GM21825 (cell line): ENCODE data around the gene PIGH.
A peak's percentile ranks its signal among the peaks of the same experiment; 100 is the strongest.

Experiments
- ATAC-seq: cut with Tn5 transposase; IDR thresholded peaks from one replicate; pipeline ENCODE4 v1.9.1; 2021; ENCODE audit warnings: mild to moderate bottlenecking, moderate library complexity; ENCODE audit not compliant: unreplicated experiment

The PIGH gene

DNA sequence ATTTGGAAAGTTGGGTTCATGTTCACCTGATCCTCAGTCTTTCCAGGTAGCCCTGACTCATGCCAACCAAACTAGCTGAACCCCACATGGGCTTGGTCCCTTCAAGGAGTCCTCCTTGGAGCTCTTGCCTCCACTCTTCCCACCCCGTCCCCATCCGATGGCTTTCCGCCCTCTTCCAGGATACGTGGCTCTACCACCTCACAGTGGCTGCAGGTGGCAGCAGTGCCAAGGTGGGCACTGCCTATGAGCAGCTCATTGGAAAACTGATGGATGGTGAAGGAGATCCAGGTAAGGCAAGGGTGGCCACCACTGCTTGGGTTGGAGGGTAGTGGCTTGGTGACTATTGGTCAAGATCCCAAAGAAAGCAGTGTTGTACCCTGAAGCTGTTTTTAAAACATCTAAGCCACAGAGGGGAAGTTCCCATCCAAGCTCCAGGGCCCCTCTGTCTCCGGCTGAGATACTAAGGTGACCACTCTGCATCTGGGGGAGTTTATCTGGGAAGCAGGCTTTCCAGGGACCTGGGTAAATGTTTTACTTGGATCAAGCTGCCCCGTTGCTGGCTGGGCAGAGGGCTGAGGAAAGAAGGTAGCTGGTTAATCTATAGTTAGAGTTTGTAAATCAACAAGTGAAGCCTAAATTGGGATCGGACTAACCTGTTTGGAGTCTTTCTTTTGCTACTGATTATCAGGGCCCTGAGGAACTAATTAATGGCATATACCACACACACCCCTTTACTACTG is 23.7 kb downstream of the PIGH start:
- ATAC-seq, result no peak

DNA sequence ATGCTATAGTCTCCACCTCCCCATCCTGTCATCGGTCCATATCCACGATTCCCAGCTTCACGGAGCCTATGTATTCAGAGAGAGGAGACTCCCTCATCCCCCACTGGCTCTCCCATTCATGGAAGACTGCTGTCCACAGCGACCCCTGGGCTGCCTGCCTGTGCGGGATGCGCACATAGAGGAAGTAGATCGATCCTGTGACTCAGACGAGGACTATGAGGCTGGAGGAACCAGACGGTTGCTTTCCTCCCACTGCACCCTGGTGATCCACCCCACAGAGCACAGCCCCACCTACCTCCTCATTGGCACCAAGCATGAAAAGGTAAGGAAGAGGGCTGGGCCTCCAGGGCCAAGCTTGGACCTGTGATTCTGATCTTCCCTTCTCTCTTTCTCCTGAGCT is 24.4 kb downstream of the PIGH start:
- ATAC-seq, result no peak

DNA sequence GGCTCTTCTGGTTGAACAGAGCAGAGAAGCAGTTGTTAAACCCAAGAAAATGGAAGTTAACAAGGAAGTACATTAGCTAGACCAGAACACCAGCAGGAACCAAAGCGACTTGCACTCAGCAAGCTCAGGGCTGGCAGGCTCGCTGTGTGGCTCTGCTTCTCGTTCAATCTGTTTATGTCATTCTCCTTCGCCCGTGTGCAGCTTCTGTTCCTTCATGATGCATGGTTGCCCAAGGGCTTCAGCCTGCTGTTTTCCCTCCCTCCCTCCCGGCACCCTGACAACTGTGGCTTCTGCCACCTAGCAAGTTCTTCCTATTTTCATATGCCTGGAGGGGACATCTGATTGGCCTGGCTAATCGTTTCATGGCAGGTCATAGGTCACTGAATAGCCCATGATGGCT is 25.3 kb downstream of the PIGH start:
- ATAC-seq, result no peak

DNA sequence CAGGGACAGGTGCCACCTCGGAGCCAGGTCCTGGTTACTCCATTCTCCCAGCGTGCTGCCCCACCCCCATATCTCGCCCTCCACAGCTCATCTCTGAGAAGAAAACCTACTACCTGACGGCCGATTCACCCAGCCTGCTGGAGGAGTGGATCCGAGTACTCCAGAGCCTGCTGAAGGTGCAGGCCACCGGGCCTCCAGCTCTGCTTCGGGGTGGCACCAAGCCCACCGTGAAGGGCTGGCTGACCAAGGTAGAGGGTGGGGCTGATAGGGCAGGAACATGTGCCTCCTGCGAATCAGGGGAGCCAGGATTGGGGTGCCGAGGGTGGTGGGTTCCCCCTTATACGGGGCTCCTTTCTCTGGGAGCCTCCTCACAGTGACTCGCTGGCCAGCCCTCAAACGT is 25.9 kb downstream of the PIGH start:
- ATAC-seq, result no peak

DNA sequence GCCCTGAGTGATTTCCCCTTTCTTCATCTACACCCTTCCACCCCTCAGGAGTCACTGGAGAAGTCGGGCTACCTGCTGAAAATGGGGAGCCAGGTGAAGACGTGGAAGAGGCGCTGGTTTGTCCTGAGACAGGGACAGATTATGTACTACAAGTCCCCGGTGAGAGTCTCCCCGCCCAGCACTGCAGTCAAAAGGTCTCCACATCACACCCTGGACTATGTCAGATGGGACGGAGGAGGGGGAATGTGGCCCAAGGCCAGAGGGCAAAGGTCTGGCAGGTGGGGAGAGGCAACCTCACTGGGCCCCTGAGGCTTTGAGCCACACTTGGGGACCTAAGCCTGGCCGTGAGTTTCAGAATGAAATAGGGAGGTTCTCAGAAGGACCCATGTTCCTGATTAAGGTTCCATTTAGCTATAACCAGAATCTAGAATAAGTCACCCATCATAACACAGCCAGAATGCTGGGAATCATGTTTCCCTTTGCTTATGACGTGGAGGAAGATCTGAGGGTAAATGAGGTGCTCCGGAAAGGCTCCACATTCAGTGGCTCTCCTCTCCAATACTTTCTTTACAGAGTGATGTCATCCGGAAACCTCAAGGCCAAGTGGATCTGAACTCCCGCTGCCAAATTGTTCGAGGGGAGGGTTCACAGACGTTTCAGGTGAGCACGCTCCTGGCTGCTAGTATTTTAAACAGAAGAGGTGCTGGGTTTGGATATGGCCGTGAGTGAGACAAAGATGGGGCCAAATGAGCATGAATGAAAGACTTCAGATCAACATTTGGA is 26.6 kb downstream of the PIGH start:
- ATAC-seq, result no peak

DNA sequence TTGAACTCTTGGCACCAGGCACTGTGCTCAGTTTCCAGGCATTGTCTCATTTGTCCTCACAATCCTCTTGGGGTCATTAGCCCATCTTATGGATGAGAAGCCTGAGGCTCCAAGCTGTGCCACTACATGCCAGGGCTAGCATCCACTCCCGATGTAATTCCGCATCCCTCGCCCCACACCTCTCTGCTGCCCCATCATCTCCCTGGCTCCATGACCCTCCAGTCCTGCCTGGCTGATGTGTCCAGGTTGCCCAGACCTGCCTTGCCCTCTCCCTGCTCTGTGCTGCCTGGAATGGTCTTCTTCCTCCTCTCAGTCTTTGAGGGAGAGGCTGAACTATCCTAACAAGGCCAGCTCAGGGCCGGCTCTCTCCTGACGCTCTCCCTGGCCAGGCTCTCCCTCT is 27.5 kb downstream of the PIGH start:
- ATAC-seq, result no peak

DNA sequence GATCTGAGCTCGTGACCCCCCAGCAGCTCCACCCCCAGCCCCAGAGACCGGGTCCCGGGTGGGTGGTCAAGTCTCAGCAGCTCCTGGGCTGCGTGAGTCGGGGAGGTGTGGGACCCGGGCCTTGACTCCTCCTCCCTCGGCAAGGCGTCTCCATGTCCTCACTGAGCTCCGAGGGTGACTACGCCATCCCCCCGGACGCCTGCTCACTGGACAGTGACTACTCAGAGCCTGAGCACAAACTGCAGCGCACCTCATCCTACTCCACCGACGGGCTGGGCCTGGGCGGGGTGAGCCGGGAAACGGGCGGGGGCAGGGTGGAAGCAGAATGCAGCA is 28.1 kb downstream of the PIGH start:
- no peak for ATAC-seq

DNA sequence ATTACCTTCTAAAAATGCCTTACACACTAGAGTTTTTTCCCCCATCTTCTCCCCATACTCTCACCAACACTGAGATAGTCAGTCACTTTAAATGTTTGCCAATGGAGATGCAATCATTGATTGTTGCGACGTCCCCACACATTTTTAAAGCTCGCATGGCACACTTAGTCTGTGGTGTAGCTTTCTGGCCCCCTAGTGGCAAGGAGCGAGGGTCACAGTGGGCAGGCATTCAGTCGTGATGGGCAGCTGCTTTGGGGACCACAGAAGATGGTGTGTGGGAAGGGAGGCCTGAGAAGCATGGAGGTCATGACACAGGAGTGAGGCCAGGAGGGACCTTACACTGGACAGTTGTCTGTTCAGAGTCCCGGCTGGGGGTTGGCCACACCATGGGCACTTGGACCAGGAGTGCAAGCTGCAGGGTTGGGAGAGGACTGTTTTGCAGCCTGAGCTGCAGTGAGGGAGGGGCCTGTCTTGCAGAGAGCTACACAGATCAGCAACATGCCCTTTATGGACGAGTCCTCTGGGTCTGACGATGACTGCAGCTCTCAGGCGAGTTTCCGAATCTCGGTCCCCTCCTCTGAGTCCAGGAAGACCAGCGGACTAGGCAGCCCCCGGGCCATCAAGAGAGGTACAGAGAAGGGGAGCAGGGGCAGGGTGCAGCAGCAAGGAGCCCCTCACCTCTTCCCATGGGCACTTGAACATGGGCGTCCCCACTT is 28.6 kb downstream of the PIGH start:
- peak; percentile 54 for ATAC-seq

DNA sequence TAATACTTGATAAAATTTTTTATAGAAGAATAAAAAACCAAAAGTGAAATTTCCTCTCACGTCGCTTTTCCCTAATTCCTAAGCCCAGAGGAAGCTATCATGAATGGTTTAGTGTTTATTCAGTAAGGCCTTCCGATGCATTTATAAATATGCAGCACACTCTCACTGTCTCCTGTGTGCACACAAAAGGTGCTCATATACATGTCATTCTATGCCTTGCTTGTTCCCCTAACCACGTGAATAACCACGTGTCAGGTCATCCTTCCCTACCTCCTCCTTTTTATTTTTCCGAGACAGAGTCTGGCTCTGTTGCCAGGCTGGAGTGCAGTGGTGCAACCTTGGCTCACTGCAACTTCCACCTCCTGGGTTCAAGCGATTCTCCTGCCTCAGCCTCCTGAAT is 29.6 kb downstream of the PIGH start:
- no peak for ATAC-seq

DNA sequence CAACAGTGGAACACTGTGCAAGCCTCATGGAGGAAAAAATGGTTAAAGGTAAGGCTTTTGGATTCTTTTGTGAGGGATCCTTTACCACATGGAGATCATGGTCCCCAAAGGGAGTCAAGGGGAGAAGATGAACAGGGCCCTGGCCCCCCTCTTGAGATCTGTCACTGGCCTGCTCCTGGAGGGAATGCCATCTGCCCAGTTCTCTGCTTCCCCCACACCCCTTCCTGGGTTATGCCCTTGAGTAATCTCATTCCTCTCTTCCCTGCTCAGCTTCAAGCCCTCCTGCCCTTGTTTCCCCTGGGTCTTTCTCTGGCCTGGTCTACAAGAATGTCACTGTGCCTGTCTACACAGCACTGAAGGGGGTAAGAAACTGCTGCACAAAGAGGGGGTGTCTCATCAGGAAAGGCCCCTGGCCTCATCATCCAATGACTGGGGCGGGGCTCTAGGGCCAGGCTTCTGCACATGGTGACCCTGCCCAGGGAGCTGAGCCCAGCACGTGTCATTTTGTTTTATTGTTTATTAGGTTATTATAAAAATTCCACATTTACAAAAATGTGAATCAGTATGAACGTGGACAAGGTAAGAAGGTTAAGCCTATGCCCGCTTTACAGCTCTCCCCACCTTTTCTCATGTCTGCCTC is 30.3 kb downstream of the PIGH start:
- no peak for ATAC-seq

DNA sequence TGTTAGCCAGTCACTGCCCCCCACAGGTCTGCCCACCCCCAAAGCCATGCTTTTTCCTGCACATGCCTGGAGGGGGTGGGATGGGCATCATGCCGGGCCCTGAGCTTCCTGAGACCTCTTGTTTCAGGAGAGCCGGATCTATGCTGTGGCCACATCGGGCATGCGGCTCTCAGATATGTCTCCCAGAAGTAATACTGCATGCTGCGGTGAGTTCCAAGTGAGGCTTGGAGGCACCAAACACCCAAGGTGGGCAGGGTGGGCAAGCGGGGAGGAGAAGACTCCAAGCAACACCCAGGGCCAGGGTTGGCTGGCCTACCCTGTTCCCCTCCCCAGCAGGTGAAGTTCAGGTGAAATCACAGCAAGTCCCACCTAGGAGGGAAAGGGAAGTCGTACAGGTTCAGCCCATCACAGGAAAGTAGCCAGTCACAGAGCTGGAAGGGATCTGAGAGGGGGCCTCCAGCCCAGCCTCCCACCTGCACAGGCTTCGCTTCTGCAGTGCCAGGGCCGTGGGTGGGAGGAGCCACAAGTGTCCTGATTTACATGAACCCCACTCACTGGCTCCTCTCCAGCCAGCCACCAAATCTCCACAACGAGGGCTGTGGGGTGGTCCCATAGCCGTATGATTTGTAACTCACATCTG is 30.9 kb downstream of the PIGH start:
- ATAC-seq, result no peak

DNA sequence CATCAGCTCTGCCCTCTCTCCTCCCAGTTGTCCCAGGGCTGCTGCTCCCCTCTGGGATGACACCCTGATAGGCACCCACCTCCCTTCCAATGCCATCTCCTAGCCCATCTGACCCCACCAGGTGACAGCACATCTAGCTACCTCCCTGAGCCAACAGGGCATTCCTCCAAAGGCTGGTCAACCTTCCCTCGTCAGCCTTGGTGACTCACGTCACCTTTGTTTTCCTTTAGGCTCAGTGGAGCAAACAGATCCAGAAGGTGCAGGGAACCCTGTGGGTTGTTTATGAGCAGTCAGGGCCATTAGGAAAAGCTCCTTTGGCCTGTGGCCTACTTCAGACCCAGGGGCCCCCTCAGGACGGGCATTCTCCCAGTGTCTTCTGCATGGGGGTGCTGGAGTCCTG is 32.4 kb downstream of the PIGH start:
- ATAC-seq, result no peak

DNA sequence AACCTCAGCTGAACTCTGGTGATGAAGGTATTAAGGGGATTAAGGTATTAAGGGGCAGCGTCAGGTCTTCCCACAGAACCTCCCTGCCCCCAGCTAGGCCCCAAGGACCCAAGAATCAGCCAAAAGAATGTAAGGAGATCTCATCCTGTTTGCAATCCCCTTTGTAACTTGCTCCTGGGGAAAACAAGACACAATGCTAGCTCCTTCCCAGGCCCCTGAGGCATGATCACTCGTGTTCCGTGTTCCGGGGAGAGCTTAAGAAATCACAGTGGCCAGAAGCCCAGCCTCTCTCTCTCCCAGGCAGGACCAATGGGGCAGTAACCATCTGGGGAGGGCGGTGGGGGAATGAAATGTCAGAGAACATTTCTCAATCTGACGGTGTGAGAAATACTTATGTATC is 33.2 kb downstream of the PIGH start:
- no peak for ATAC-seq

DNA sequence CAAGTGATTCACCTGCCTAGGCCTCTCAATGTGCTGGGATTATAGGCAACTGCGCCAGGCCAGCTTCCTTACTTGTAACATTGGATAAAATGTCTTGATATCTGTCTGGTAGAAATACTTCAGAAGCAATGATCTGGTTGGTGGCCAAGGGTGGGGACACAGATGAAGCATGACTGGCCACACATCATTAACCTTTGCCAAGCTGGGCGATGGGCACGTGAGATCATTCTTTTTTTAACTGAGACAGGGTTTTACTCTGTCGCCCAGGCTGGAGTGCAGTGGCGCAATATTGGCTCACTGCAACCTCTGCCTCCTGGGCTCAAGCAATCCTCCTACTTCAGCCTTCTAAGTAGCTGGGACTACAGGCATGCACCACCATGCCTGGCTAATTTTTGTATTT is 35.8 kb downstream of the PIGH start:
- ATAC-seq, result no peak

DNA sequence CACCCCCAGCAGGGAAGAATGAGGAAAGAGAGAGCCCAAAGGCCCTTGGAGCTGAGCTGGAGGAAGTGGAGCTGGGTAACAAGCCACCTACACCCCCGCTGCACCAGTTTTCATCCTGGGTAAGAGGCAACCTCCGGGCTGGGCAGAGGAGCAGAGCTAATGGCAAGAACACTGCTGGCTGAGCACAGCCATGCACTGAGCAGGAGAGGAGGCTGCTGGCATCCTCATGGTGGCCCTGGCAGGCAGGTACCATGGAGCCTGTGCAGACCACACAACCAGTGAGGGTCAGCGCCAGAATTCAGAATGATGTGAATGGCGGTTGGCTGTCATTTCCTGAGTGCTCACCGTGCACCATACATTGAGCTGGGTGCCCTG is 37.3 kb downstream of the PIGH start:
- ATAC-seq, result no peak

DNA sequence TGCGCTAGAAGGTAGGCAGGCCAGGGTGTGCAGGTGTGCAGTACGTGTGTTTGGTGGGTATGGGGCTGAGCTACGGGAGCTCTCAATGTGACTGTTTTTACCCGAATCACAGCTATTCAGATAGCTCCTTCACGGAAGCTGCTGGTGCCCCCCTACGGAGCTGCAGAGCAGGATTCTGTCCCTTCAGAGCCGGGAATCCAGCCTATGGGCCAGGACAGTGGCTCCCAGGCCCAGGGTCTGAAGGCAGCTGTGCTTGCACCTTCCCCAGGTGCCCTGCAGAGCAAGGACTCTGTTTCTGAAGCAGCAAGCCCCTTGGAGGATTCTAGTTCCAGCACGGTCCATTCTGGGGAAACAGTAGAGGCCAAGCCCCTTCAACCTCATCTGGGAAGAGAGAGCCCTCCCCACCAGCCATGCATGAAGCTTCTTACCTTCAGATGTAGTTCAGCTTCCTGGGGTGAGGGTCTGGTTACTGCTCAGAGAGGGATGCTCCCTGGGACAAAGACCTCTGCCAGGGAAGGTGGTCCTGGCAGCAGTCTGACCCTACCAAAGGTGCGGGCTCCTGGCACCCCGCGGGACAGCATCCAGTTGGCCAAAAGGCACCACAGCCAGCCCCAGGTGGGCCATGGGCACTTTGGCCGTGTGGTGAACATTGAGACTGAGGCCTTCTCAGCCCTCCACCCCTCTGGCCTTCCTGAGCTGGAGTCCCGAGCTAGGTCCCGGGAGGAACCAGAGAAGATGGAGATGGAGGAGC is 37.9 kb downstream of the PIGH start:
- no peak for ATAC-seq

DNA sequence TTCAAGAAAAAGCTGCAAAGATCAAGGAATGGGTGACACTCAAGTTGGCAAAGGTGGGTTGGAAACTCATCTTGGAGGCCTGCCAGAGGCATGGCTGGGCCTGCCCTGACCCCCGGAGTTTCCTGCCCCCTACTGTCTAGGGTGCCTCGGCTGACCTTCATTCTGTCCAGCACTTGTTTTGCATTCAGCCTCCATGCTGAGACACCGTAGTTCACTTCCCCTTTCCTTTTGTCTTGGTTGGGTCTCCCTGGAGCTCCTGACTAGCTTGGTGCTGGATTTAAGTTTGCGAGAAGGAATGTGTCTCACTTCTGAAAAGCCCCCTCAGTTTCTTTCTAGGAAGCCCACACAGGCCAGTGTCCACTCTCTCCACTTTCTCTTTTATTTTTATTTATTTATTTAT is 40.4 kb downstream of the PIGH start:
- no peak for ATAC-seq

DNA sequence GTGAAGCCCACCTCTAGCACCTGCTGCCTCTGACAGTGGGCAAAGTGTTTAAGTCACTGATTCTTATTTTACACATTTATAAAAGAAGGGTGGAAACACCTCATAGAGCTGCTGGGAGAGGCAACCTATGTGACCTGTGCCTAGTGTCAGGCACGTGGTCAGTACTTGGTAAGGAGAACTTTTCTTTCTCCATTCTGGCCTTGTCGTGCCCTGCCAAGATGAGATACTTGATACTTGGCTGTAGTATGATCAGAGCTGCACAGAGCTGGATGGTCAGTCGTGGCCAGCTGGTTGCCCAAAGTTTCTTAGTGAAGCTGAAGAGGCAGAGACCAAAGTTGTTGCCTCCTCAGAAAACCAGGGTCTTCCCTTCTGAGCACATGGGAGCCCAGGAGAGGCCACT is 42.4 kb downstream of the PIGH start:
- ATAC-seq, result no peak

DNA sequence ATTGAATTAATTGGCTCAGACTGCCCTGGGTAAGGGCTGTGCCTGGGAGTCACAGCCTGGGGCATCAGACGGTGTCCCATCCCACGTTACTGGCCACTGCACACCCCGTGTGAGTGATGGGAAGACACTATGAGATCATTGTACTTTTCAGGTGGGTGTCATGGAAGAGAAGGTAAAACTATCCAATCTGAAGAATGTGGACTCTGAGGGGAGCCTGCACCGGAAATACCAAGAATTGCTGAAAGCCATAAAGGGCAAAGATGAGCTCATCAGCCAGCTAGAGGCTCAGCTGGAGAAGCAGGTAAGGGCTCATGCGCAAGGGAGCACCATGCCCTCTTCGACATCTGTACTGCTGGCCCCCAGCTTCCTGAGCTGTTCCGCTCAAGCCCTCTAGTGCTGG is 43.0 kb downstream of the PIGH start:
- no peak for ATAC-seq

DNA sequence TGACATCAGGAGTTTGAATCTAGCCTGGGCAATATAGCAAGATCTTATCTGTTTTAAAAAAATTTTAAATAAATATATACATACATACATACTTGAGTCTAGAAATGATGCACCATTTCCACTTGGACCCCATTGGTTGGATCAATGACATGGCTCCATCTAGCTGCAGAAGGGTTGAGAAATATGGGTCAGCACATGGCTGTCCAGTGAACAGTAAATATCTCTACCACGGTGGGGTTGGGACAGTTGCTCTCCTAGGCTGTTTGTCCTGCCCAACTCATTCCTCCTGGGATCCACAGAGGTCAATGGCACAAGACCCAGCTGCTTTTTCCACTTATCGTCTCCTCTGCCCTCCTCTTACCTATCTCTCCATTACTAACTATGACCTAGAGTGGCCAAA is 43.4 kb downstream of the PIGH start:
- no peak for ATAC-seq
